B cell (primary cell): ENCODE data around the gene IBA57. TPM values are rescaled to one million over a fixed set of nuclear protein-coding genes. Genes with fewer than 3 reads are reported as not detected.

Source experiments
- ATAC-seq: fragments of 200-7000 bp; cut with Tn5 transposase; one replicate; pipeline ENCODE4 v1.10.0; 2021; ENCODE audit warnings: low read depth, mild to moderate bottlenecking, moderate number of reproducible peaks, moderate library complexity
- CTCF ChIA-PET: fragments of 350-600 bp; sonication (Branson Sonifier 250); formaldehyde crosslinking; loops from one replicate; lab custom pipeline; 2021; ENCODE audit warnings: antibody characterized with exemption, inconsistent platforms; lab: Charles Lee
- POLR2A ChIA-PET: fragments of 350-600 bp; sonication (Branson Sonifier 250); formaldehyde crosslinking; loops from one replicate; lab custom pipeline; 2021; ENCODE audit warnings: antibody characterized with exemption; lab: Charles Lee
- DNase-seq: peaks from one replicate; pipeline ENCODE4 v3.0.0; 2013
- H2AFZ ChIP-seq: 2 replicates; pipeline ENCODE4 v1.6.1; 2012; ENCODE audit warnings: mild to moderate bottlenecking, low read depth, low read length; ENCODE audit not compliant: insufficient read depth, poor library complexity, severe bottlenecking
- H3K27ac ChIP-seq, 2 donors: 1 replicate in 1 of 2; 2 replicates in 1 of 2; pipeline ENCODE4 v1.5.1; 2012 to 2013; ENCODE audit warnings: low read length in 2 of 2, mild to moderate bottlenecking in 2 of 2, moderate library complexity in 1 of 2
- H3K27me3 ChIP-seq, 4 experiments: fragments of 200-600 bp in 1 of 4; sonication (generic) in 1 of 4; replicated peaks in 1 of 4; 1 replicate in 2 of 4; 2 replicates in 2 of 4; pipeline versions ENCODE4 v1.6.1 to v1.7.0; 2013 to 2016; ENCODE audit warnings: low read length in 3 of 4, mild to moderate bottlenecking in 2 of 4, mixed read lengths in 1 of 4, moderate library complexity in 1 of 4; ENCODE audit not compliant: insufficient read depth in 4 of 4, control insufficient read depth in 3 of 4; ENCODE audit errors: control extremely low read depth in 1 of 4
- H3K36me3 ChIP-seq, 2 experiments: replicated peaks in 1 of 2; 1 replicate in 1 of 2; 2 replicates in 1 of 2; pipeline versions ENCODE4 v1.6.1 to v1.7.1; 2013; ENCODE audit warnings: low read length in 1 of 2; ENCODE audit not compliant: insufficient read depth in 2 of 2, control insufficient read depth in 1 of 2; ENCODE audit errors: control extremely low read depth in 1 of 2, extremely low read depth in 1 of 2
- H3K4me1 ChIP-seq, 2 donors: fragments of 200-600 bp in 1 of 2; sonication (generic) in 1 of 2; 1 replicate in 1 of 2; 2 replicates in 1 of 2; pipeline versions ENCODE4 v1.5.1 to v1.6.1; 2013 to 2017; ENCODE audit warnings: low read length in 2 of 2; ENCODE audit not compliant: control insufficient read depth in 2 of 2, insufficient read depth in 2 of 2
- H3K4me2 ChIP-seq: replicated peaks from 2 replicates; pipeline ENCODE3; 2012; ENCODE audit warnings: mild to moderate bottlenecking, low read depth, low read length; ENCODE audit not compliant: poor library complexity, severe bottlenecking
- H3K4me3 ChIP-seq, 5 experiments: fragments of 200-600 bp in 1 of 5; sonication (generic) in 1 of 5; 1 replicate in 3 of 5; 2 replicates in 2 of 5; pipeline versions ENCODE4 v1.5.1 to v1.7.0; 2011 to 2016; ENCODE audit warnings: low read length in 4 of 5, mild to moderate bottlenecking in 4 of 5, low read depth in 2 of 5, control low read depth in 1 of 5, moderate library complexity in 1 of 5; ENCODE audit not compliant: insufficient read depth in 1 of 5; ENCODE audit errors: control extremely low read depth in 1 of 5, extremely low read depth in 1 of 5
- H3K79me2 ChIP-seq: fragments of 200-600 bp; sonication (generic); one replicate; pipeline ENCODE4 v1.6.0; 2016; ENCODE audit warnings: low read length; ENCODE audit not compliant: control insufficient read depth, insufficient read depth
- H3K9ac ChIP-seq: fragments of 200-600 bp; sonication (generic); 2 replicates; pipeline ENCODE4 v1.6.1; 2017; ENCODE audit warnings: mild to moderate bottlenecking, low read length, moderate library complexity
- H3K9me3 ChIP-seq, 3 donors: one replicate each; pipeline versions ENCODE4 v1.6.1 to v1.7.1; 2013; ENCODE audit warnings: low read length in 2 of 3; ENCODE audit not compliant: control insufficient read depth in 2 of 3, insufficient read depth in 1 of 3; ENCODE audit errors: control extremely low read depth in 1 of 3
- H4K20me1 ChIP-seq: 2 replicates; pipeline ENCODE4 v1.6.0; 2012; ENCODE audit warnings: mild to moderate bottlenecking, low read length; ENCODE audit not compliant: insufficient read depth, control insufficient read depth, poor library complexity, severe bottlenecking
- H3K27ac Mint-ChIP-seq: one replicate; pipeline ENCODE4 v1.8.0; 2021; ENCODE audit warnings: mixed read lengths
- H3K27me3 Mint-ChIP-seq: one replicate; pipeline ENCODE4 v1.8.0; 2021; ENCODE audit warnings: mixed read lengths
- H3K4me1 Mint-ChIP-seq: one replicate; pipeline ENCODE4 v1.8.0; 2021; ENCODE audit warnings: mixed read lengths
- H3K4me3 Mint-ChIP-seq: one replicate; pipeline ENCODE4 v1.8.0; 2021; ENCODE audit warnings: mixed read lengths
- H3K9me3 Mint-ChIP-seq: one replicate; pipeline ENCODE4 v1.8.0; 2022; ENCODE audit warnings: mixed read lengths; ENCODE audit not compliant: insufficient read depth
- EZH2 ChIP-seq: IDR thresholded peaks from 2 replicates; pipeline ENCODE4 v1.6.1; 2012; ENCODE audit warnings: borderline replicate concordance, low read depth, mild to moderate bottlenecking, moderate library complexity, low read length; ENCODE audit not compliant: insufficient read depth, poor library complexity, severe bottlenecking
- WGBS: methylation state at CpG from one replicate; pipeline ENCODE4 v1.1.5; 2013; ENCODE audit warnings: missing lambda C conversion rate; ENCODE audit not compliant: insufficient coverage; 5-methylcytosine and 5-hydroxymethylcytosine counted together
- intact Hi-C: fragments of 100-400 bp; cut with micrococcal nuclease; formaldehyde crosslinking; loops from one replicate; pipeline ENCODE4 v1.10.0; 2022
- polyA plus RNA-seq: library from polyadenylated mRNA; depleted of rRNA; stranded (reverse); fragments of >200 nt; gene quantifications from 2 replicates; pipeline ENCODE4 v1.2.3, GENCODE V29; 2012
- total RNA-seq, 2 donors: library from RNA; stranded (reverse); fragments of 120-200 nt in 1 of 2; gene quantifications; 1 replicate in 1 of 2; 2 replicates in 1 of 2; pipeline versions ENCODE4 v1.2.3 to v1.2.4, GENCODE V29; 2013 to 2022
- TF ChIP-seq, protein P1 (sequence below): fragments of 200-600 bp; IDR thresholded peaks from one replicate; pipeline ENCODE4 v1.8.0; 2022; ENCODE audit warnings: antibody characterized with exemption, mild to moderate bottlenecking

Gene IBA57
- total and polyA plus RNA-seq, 2 donors (not counting 1 experiment from before 2014, with no cell fraction given) = 5.2 to 12.8 TPM

DNA sequence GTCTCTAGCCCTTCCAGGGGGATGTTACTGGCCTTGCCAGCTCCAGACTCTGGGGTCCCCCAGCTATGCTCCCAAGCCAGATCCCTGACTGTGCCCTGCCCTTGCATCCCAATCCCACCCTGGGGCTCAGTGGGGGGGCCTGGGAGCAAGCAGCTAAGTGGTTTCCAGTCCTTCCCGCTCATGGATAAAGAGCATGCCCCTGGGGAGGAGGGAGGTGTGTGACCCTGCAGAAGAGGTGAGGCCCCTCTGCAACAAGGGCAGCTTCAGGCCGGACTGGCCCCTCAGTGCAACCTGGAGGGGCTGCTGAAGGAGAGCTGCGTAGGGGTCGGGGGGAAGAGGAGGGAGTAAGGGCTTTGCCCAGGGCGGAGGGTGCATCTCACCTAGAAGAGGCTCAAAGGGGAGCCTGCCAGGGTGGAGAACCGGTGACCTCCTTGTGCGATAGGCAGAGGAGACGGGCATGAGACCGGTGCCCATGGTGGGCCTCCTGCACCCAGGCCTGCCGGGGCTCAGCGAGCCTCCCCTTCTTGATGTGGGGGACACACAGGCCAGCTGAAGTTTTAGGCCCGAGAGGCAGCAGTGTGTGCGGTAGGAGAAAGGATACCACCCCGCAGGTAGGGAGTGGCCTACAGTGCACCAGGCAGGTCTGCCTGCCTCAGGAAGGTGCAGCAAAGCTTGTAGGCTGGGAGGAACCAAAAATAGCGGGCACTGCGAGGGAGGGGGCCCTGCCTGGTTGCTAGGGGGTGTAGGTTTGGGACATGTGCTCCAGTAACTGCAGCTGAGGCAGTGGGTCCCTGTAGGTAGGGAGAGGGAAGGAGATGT, 45.3 kb downstream of the IBA57 start:
- Histone ChIP-seq H3K36me3 (no peaks in the 10 kb centered on the region), H3K9me3 (peaks cover 0 to 7% (median 0%) of the 10 kb centered on the region in 3 donors), H4K20me1 (no peaks in the 10 kb centered on the region), H3K4me2 (no peak overlapping the region), H2AFZ (no peak overlapping the region), H3K9ac (no peak overlapping the region), H3K4me3 (no peak overlapping the region), H3K4me1 (peaks cover 0 to 8% of the 10 kb centered on the region in 2 donors), H3K27me3 (peaks cover 0 to 18% (median 0%) of the 10 kb centered on the region in 4 experiments), H3K79me2 (no peaks in the 10 kb centered on the region), H3K27ac (no peak overlapping the region)
- peaks cover 5% of the 10 kb centered on the region for H3K4me1 Mint-ChIP-seq
- H3K27me3 Mint-ChIP-seq = peaks cover 3% of the 10 kb centered on the region
- no peaks in the 10 kb centered on the region for H3K9me3 Mint-ChIP-seq
- intact Hi-C loops = loop anchor here (5.0 kb wide), 1 partner anchor 291 kb away; no protein-coding TSS in a partner anchor
- peak overlapping the region; percentile 74 for H3K4me3 Mint-ChIP-seq
- WGBS = 90% methylated on average over 15 of the region's 16 CpGs
- H3K27ac Mint-ChIP-seq = no peak overlapping the region
- DNase-seq (peak; percentile 33), ATAC-seq (no peak)
- TF ChIP-seq, protein P1, sequence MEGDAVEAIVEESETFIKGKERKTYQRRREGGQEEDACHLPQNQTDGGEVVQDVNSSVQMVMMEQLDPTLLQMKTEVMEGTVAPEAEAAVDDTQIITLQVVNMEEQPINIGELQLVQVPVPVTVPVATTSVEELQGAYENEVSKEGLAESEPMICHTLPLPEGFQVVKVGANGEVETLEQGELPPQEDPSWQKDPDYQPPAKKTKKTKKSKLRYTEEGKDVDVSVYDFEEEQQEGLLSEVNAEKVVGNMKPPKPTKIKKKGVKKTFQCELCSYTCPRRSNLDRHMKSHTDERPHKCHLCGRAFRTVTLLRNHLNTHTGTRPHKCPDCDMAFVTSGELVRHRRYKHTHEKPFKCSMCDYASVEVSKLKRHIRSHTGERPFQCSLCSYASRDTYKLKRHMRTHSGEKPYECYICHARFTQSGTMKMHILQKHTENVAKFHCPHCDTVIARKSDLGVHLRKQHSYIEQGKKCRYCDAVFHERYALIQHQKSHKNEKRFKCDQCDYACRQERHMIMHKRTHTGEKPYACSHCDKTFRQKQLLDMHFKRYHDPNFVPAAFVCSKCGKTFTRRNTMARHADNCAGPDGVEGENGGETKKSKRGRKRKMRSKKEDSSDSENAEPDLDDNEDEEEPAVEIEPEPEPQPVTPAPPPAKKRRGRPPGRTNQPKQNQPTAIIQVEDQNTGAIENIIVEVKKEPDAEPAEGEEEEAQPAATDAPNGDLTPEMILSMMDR = no peak
- TF ChIP-seq EZH2 = no peak
- ChIA-PET POLR2A (no interaction called here), CTCF (interaction anchor here (1.5 kb wide), 1 partner anchor 45 kb away, joined by 4 read pairs; no protein-coding TSS in a partner anchor)
